B cell (primary cell): Measurements from ENCODE around the gene TET1. TPM values are rescaled to one million over a fixed set of nuclear protein-coding genes. Genes with fewer than 3 reads are reported as not detected.

Experiments
- ATAC-seq: fragments of 200-7000 bp; cut with Tn5 transposase; one replicate; pipeline ENCODE4 v1.10.0; 2021; ENCODE audit warnings: low read depth, mild to moderate bottlenecking, moderate number of reproducible peaks, moderate library complexity
- CTCF ChIA-PET: fragments of 350-600 bp; sonication (Branson Sonifier 250); formaldehyde crosslinking; loops from one replicate; lab custom pipeline; 2021; ENCODE audit warnings: antibody characterized with exemption, inconsistent platforms; lab: Charles Lee
- POLR2A ChIA-PET: fragments of 350-600 bp; sonication (Branson Sonifier 250); formaldehyde crosslinking; loops from one replicate; lab custom pipeline; 2021; ENCODE audit warnings: antibody characterized with exemption; lab: Charles Lee
- DNase-seq: peaks from one replicate; pipeline ENCODE4 v3.0.0; 2013
- H2AFZ ChIP-seq: 2 replicates; pipeline ENCODE4 v1.6.1; 2012; ENCODE audit warnings: mild to moderate bottlenecking, low read depth, low read length; ENCODE audit not compliant: insufficient read depth, poor library complexity, severe bottlenecking
- H3K27ac ChIP-seq, 2 donors: 1 replicate in 1 of 2; 2 replicates in 1 of 2; pipeline ENCODE4 v1.5.1; 2012 to 2013; ENCODE audit warnings: low read length in 2 of 2, mild to moderate bottlenecking in 2 of 2, moderate library complexity in 1 of 2
- H3K27me3 ChIP-seq, 4 experiments: fragments of 200-600 bp in 1 of 4; sonication (generic) in 1 of 4; replicated peaks in 1 of 4; 1 replicate in 2 of 4; 2 replicates in 2 of 4; pipeline versions ENCODE4 v1.6.1 to v1.7.0; 2013 to 2016; ENCODE audit warnings: low read length in 3 of 4, mild to moderate bottlenecking in 2 of 4, mixed read lengths in 1 of 4, moderate library complexity in 1 of 4; ENCODE audit not compliant: insufficient read depth in 4 of 4, control insufficient read depth in 3 of 4; ENCODE audit errors: control extremely low read depth in 1 of 4
- H3K36me3 ChIP-seq, 2 experiments: replicated peaks in 1 of 2; 1 replicate in 1 of 2; 2 replicates in 1 of 2; pipeline versions ENCODE4 v1.6.1 to v1.7.1; 2013; ENCODE audit warnings: low read length in 1 of 2; ENCODE audit not compliant: insufficient read depth in 2 of 2, control insufficient read depth in 1 of 2; ENCODE audit errors: control extremely low read depth in 1 of 2, extremely low read depth in 1 of 2
- H3K4me1 ChIP-seq, 2 donors: fragments of 200-600 bp in 1 of 2; sonication (generic) in 1 of 2; 1 replicate in 1 of 2; 2 replicates in 1 of 2; pipeline versions ENCODE4 v1.5.1 to v1.6.1; 2013 to 2017; ENCODE audit warnings: low read length in 2 of 2; ENCODE audit not compliant: control insufficient read depth in 2 of 2, insufficient read depth in 2 of 2
- H3K4me2 ChIP-seq: replicated peaks from 2 replicates; pipeline ENCODE3; 2012; ENCODE audit warnings: mild to moderate bottlenecking, low read depth, low read length; ENCODE audit not compliant: poor library complexity, severe bottlenecking
- H3K4me3 ChIP-seq, 5 experiments: fragments of 200-600 bp in 1 of 5; sonication (generic) in 1 of 5; 1 replicate in 3 of 5; 2 replicates in 2 of 5; pipeline versions ENCODE4 v1.5.1 to v1.7.0; 2011 to 2016; ENCODE audit warnings: low read length in 4 of 5, mild to moderate bottlenecking in 4 of 5, low read depth in 2 of 5, control low read depth in 1 of 5, moderate library complexity in 1 of 5; ENCODE audit not compliant: insufficient read depth in 1 of 5; ENCODE audit errors: control extremely low read depth in 1 of 5, extremely low read depth in 1 of 5
- H3K79me2 ChIP-seq: fragments of 200-600 bp; sonication (generic); one replicate; pipeline ENCODE4 v1.6.0; 2016; ENCODE audit warnings: low read length; ENCODE audit not compliant: control insufficient read depth, insufficient read depth
- H3K9ac ChIP-seq: fragments of 200-600 bp; sonication (generic); 2 replicates; pipeline ENCODE4 v1.6.1; 2017; ENCODE audit warnings: mild to moderate bottlenecking, low read length, moderate library complexity
- H3K9me3 ChIP-seq, 3 donors: one replicate each; pipeline versions ENCODE4 v1.6.1 to v1.7.1; 2013; ENCODE audit warnings: low read length in 2 of 3; ENCODE audit not compliant: control insufficient read depth in 2 of 3, insufficient read depth in 1 of 3; ENCODE audit errors: control extremely low read depth in 1 of 3
- H4K20me1 ChIP-seq: 2 replicates; pipeline ENCODE4 v1.6.0; 2012; ENCODE audit warnings: mild to moderate bottlenecking, low read length; ENCODE audit not compliant: insufficient read depth, control insufficient read depth, poor library complexity, severe bottlenecking
- H3K27ac Mint-ChIP-seq: one replicate; pipeline ENCODE4 v1.8.0; 2021; ENCODE audit warnings: mixed read lengths
- H3K27me3 Mint-ChIP-seq: one replicate; pipeline ENCODE4 v1.8.0; 2021; ENCODE audit warnings: mixed read lengths
- H3K4me1 Mint-ChIP-seq: one replicate; pipeline ENCODE4 v1.8.0; 2021; ENCODE audit warnings: mixed read lengths
- H3K4me3 Mint-ChIP-seq: one replicate; pipeline ENCODE4 v1.8.0; 2021; ENCODE audit warnings: mixed read lengths
- H3K9me3 Mint-ChIP-seq: one replicate; pipeline ENCODE4 v1.8.0; 2022; ENCODE audit warnings: mixed read lengths; ENCODE audit not compliant: insufficient read depth
- EZH2 ChIP-seq: IDR thresholded peaks from 2 replicates; pipeline ENCODE4 v1.6.1; 2012; ENCODE audit warnings: borderline replicate concordance, low read depth, mild to moderate bottlenecking, moderate library complexity, low read length; ENCODE audit not compliant: insufficient read depth, poor library complexity, severe bottlenecking
- WGBS: methylation state at CpG from one replicate; pipeline ENCODE4 v1.1.5; 2013; ENCODE audit warnings: missing lambda C conversion rate; ENCODE audit not compliant: insufficient coverage; 5-methylcytosine and 5-hydroxymethylcytosine counted together
- intact Hi-C: fragments of 100-400 bp; cut with micrococcal nuclease; formaldehyde crosslinking; loops from one replicate; pipeline ENCODE4 v1.10.0; 2022
- polyA plus RNA-seq: library from polyadenylated mRNA; depleted of rRNA; stranded (reverse); fragments of >200 nt; gene quantifications from 2 replicates; pipeline ENCODE4 v1.2.3, GENCODE V29; 2012
- total RNA-seq, 2 donors: library from RNA; stranded (reverse); fragments of 120-200 nt in 1 of 2; gene quantifications; 1 replicate in 1 of 2; 2 replicates in 1 of 2; pipeline versions ENCODE4 v1.2.3 to v1.2.4, GENCODE V29; 2013 to 2022
- TF ChIP-seq, protein P1 (sequence below): fragments of 200-600 bp; IDR thresholded peaks from one replicate; pipeline ENCODE4 v1.8.0; 2022; ENCODE audit warnings: antibody characterized with exemption, mild to moderate bottlenecking

TET1 gene
- total and polyA plus RNA-seq, 2 donors (not counting 1 experiment from before 2014, with no cell fraction given), result 0.30 to 1.4 TPM

DNA sequence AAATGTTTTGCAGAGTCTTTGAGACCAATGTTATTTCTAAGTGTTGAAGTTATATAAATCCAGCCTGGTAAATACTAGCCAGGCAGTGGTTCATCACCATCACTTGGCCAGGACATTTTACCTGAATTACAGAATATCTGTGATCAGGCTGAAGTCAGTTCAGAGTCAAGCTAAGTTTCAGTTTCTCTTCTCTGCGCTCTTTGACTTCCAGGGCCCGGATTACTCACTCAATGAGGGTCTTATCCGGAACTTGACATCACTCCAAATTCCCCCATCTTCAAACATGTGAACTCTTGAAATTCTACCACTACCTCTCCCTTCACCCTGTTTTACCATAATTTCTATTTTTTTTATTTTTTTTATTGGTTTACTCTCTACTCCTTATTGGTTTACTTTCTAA lies 124.3 kb downstream of the TET1 start:
- peaks cover 0 to 5% of the 10 kb centered on the region in 2 experiments for H3K36me3 ChIP-seq
- H3K9me3 ChIP-seq, result no peaks in the 10 kb centered on the region
- no peak overlapping the region for H3K27ac Mint-ChIP-seq
- H3K4me2 ChIP-seq, result peak overlapping the region; percentile 47
- no peaks in the 10 kb centered on the region for H3K27me3 ChIP-seq
- CTCF ChIA-PET, result no interaction called here
- peaks cover 3% of the 10 kb centered on the region for H3K4me1 Mint-ChIP-seq
- no peaks in the 10 kb centered on the region for H3K9me3 Mint-ChIP-seq
- intact Hi-C loops, result no loop called here
- no peak for TF ChIP-seq EZH2
- TF ChIP-seq, protein P1, sequence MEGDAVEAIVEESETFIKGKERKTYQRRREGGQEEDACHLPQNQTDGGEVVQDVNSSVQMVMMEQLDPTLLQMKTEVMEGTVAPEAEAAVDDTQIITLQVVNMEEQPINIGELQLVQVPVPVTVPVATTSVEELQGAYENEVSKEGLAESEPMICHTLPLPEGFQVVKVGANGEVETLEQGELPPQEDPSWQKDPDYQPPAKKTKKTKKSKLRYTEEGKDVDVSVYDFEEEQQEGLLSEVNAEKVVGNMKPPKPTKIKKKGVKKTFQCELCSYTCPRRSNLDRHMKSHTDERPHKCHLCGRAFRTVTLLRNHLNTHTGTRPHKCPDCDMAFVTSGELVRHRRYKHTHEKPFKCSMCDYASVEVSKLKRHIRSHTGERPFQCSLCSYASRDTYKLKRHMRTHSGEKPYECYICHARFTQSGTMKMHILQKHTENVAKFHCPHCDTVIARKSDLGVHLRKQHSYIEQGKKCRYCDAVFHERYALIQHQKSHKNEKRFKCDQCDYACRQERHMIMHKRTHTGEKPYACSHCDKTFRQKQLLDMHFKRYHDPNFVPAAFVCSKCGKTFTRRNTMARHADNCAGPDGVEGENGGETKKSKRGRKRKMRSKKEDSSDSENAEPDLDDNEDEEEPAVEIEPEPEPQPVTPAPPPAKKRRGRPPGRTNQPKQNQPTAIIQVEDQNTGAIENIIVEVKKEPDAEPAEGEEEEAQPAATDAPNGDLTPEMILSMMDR, result no peak
- peak overlapping the region; percentile 54 for H2AFZ ChIP-seq
- DNase-seq (peak; percentile 34), ATAC-seq (no peak)
- no peaks in the 10 kb centered on the region for H3K27me3 Mint-ChIP-seq
- H3K27ac ChIP-seq, result no peak overlapping the region
- POLR2A ChIA-PET, result interaction anchor here (0.6 kb wide), 1 partner anchor 160 kb away, joined by 6 read pairs; no protein-coding TSS in a partner anchor
- no peaks in the 10 kb centered on the region for H4K20me1 ChIP-seq
- no peaks in the 10 kb centered on the region for H3K79me2 ChIP-seq
- peak overlapping the region; percentile 69 for H3K4me3 Mint-ChIP-seq
- H3K4me1 ChIP-seq, result no peaks in the 10 kb centered on the region
- H3K9ac ChIP-seq, result peak overlapping the region; percentile 35
- H3K4me3 ChIP-seq, result peak overlapping the region in 3 of 5 experiments; percentile 27 to 51 (median 27)
- 85% methylated on average over 2 of the region's 3 CpGs for WGBS

DNA sequence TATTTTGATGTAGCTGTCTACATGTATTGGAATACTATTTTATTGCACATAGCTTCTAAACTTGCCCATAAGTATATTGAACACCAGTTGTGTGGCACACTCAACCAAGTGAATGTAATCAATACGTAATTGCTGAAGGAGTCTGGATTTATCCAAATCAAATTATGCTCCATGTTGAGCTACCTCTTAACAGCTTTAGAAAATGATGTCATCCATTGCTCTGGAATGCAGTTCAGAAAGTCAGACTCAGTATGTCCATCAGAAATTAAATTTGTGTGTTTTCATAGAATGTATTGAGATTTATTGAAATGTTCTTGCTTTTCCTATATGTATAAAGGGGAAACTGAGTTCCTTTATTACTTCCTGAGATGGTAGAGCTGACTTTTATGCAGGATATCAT lies 135.9 kb downstream of the TET1 start:
- H3K36me3 ChIP-seq, result no peaks in the 10 kb centered on the region
- Mint-ChIP-seq H3K27me3 (no peaks in the 10 kb centered on the region), H3K4me1 (no peaks in the 10 kb centered on the region), H3K9me3 (no peaks in the 10 kb centered on the region), H3K4me3 (no peak overlapping the region), H3K27ac (no peak overlapping the region)
- WGBS, result 100% methylated on average over 1 of the region's 1 CpG
- DNase-seq, result no peak
- no peaks in the 10 kb centered on the region for H4K20me1 ChIP-seq
- H3K9ac ChIP-seq, result no peak overlapping the region
- TF ChIP-seq EZH2, result no peak
- TF ChIP-seq, protein P1, result no peak
- H2AFZ ChIP-seq, result no peak overlapping the region
- no peaks in the 10 kb centered on the region for H3K27me3 ChIP-seq
- no peaks in the 10 kb centered on the region for H3K9me3 ChIP-seq
- no peak overlapping the region for H3K4me2 ChIP-seq
- no peaks in the 10 kb centered on the region for H3K4me1 ChIP-seq
- ChIA-PET CTCF (interaction anchor here (1.0 kb wide), 1 partner anchor 18 kb away, joined by 4 read pairs; no protein-coding TSS in a partner anchor), POLR2A (no interaction called here)
- no peak overlapping the region for H3K27ac ChIP-seq
- intact Hi-C loops, result no loop called here
- no peak for ATAC-seq
- H3K4me3 ChIP-seq, result no peak overlapping the region
- H3K79me2 ChIP-seq, result no peaks in the 10 kb centered on the region
